GM19193 (cell line): ENCODE data around the gene SFRP4.

Experiments used
- POLR2A ChIP-seq: IDR thresholded peaks from 4 replicates; pipeline ENCODE4 v1.6.1; 2011; ENCODE audit not compliant: insufficient read depth, insufficient read length; ENCODE audit errors: extremely low read depth

SFRP4 gene

DNA sequence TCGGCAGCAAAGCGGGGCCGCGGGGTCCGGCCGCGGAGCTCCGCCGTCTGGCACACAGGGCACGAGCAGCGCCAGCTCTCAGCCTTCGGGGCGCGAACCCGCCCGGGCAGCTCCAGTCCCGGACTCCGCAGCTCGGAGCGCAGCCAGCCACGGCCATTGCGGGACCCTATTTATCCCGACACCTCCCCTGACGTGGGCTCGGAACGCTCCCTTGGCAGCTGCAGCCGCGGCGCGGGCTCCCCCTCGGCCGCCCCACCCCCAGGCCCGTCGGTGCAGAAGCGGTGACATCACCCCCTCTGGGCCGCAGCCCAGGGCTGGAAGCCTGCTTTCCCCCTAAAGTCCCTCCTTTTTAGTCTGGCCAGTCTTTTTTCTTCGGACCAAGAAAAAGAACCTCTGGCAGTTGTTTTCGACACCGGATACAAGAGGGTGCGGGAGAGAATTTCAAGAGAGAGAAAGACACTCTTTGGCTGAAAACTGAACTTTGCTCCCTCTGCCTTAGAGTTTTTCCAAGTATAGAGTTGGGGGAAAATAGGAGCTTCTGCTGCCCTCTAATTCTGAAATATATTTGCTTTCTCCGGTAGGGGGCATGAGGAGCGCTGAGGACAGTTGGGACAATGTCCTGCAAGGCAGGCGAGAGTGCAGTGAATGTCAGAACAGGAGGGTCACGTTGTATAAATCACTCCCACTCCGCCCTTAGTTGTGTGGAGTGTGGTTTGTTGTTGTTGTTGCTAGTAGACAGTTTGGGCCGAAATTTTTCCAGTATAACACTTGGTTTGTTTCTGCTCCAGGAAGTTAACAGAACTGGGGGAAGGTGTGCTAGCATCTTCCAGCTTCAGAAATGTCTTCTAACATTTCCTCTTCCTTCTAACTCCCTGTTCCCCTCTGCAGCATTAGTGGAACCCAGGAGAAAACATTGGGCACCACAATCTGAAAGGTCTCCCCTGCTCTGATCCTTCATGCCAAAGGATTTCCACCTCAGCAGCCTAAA, at the start of gene SFRP4:
Gene SFRP4 (minus strand): TSS at position 145 of the 988 bp plus-strand sequence. CDS start 280 bp downstream, outside the sequence.
- no peak for TF ChIP-seq POLR2A

DNA sequence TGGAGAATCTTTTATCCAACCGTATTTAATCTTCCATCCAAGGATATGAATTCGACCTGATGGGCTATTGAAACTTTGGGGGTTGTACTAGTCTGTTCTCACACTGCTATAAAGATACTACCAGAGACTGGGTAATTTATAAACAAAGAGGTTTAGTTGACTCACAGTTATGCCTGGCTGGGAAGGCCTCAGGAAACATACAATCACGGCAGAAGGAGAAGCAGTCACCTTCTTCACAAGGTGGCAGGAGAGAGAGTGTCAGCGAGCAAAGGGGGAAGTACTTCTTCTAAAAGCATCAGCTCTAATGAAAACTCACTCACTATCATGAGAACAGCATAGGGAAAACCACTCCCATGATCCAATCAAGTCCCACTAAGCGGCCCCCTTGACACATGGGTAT, 47.6 kb upstream of the SFRP4 start:
- no peak for TF ChIP-seq POLR2A

DNA sequence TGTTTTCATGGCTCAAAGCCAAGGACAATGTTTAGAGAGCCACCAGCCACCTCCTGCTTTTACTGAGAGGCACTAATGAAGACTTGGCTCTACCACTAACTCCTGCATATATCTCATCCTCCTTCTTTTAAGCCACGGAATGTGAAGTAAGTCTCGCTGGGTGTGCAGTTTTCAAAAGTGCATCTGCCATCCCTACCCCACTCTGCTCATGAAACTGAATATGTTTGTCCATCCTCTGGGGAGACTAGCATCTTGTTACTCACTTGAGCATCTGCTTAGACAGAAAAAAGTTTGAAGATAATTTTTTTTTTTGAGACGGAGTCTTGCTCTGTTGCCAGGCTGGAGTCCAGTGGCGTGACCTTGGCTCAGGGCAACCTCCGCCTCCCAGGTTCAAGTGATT, 44.6 kb upstream of the SFRP4 start:
- no peak for TF ChIP-seq POLR2A

DNA sequence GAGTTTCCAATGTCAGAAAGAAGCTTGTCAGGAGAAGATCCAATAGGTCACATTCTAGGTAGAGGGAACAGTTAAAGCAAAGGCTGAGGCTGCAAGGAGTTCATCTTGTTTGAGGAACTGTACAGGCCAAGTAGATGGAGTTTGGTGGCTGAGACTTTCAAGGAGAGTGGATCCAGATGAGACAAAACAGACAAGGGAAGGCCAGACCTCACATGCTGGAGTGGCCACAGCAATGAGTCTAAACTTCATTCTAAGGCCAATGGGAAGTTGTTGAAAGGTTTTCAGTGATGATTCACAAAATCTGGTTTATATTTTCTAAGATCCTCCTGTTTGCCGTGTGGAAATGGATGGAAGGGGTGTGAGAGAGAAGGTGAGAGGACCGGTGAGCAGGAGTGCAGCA, 43.9 kb upstream of the SFRP4 start:
- TF ChIP-seq POLR2A: no peak

DNA sequence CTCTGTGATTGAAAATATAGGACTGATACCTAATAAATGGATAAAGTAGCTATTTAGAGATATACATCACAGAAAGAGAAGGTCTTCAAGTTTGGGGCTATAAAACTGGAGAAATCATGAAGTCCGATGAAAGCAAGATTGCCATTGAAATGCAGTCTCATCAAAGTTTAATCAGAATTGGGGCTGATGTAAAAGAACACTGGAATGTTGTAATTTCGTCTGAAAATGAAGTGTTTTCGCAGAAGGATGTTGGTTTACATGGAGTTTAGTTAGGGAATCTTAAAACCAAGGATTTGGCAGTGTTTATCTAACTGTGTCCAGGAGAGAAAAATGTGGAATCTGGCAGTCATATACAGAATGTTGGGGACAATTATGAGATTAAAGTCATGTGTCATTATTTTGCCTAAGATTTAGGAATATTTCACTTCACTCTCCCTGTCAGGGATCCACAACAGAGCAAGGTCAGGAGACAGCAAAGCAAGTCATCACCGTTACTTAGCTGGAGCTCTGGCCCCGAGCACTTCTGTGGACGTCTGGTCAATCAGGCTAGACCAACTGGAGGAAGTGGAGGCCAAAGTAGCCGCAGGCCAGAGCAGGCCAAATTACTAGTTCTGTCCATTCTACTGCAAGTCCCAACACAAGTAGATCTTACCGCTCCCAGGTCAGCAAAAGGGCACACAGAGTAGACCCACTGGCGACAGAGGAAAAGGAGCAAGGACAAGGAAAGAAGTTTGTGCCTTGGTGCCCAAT, 40.8 kb upstream of the SFRP4 start:
- TF ChIP-seq POLR2A: no peak

DNA sequence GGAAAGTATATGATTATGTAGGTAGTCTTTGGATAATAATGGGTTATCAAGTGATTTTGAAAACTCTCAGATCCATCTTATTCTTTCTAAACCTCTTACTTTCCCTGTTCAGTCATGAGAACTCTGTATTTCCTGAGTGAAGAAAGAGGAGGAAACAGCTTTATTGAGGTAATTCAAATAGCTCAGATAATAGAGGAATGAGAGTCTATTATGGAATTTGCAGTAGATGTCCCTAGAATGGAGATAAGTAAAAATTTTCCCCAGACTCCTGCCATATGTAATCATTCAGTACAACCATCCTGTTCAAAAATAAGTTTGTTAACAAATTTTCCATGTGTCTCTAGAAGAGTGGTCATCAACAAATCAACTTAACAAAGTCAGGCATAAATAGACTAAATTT, 40.2 kb upstream of the SFRP4 start:
- no peak for TF ChIP-seq POLR2A

DNA sequence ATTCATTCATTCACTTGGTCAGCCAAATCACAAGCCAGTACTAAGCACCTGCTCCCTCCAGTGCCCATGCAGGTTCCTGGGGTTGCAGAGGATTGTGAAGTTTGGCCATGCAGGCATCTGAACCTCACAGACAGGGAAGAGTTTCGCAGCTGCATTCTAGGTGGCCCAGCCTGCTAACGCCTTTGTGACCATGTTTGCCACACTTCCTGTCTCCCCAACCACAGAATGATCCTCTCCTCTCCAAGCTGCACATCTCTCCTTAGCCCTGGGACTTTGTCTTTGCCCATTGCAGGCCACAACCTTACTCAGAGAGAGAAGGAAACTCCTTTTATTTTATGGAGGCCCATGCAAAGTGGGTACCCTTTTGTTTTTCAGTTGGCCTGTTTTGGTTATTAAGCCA, 35.6 kb upstream of the SFRP4 start:
- TF ChIP-seq POLR2A: no peak

DNA sequence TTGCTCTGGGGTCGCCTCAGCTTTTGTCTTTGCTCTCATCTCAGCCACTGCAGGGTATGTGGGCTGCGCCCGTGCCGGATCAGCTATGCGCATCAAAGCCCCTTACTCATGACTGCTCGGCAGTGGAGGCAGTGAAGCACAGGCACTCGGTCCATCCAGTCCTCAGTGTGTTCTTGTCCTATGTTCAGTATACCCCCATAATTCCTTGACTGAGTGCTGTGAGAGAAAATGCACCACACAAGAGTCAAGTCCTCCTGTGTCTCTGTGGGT, 31.3 kb upstream of the SFRP4 start:
- TF ChIP-seq POLR2A: no peak

DNA sequence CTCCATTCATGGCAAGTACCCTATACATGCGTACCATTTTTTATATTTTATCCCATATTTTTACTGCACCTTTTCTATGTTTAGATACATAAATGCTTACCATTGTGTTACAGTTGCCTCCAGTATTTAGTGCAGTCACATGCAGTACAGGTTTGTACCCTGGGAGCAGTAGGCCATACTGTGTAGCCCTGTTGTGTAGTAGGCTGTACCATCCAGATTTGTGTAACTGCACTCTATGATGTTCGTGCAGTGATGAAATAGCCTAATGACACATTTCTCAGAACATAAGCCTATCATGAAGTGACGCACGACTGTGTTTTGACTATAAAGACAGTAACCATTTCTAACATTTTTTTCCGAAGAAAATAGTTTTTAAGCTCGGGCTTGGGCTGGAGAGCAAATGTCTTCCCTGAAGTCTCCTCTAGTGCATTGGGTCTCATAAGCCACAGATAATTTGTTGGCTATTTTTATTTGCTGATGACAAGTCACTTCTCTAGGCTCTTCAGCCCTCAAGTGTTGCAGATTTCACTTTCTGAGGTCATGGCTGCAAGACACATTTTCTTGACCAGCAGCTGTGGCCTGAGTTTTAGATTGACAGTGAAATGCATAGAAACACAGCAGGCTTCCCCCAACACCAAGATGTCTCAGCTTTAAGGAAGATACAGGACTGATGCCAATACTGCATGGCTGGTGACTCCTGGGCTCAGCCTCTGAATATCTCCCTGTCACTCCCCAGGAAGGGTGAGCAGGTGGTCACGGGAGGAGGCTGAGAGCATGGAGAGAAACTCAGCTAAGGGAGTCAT, 30.7 kb upstream of the SFRP4 start:
- TF ChIP-seq POLR2A: no peak

DNA sequence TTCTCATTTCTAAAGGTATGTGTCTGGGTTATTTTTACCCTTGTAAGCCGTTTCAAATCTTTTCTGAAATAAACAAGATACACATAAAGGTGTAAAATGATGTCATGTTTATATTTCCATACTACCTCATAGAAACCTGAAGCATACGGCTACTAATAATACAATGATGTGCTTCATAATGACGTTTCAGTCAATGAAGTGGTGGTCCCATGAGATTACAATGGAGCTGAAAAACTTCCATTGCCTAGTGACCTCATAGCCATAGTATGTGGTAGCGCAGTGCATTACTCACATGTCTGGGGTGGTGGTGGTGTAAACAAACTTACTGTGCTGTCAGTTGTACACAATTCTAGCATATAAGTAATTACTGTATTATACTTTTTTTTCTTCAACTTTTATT, 28.7 kb upstream of the SFRP4 start:
- TF ChIP-seq POLR2A: no peak

DNA sequence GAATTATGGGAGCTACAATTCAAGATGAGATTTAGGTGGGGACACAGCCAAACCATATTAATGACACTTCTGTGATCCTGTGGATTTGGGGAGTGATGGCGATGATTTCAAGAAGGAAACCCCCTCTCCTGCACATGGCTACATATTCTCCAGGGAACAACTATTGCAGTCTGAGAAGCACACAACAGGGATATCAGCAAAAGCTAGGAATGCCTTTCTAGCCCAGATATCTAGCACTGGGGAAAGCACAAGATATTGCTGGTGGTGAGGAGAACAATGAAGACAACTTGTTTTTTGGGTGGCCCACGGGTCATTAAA, 28.1 kb upstream of the SFRP4 start:
- no peak for TF ChIP-seq POLR2A

DNA sequence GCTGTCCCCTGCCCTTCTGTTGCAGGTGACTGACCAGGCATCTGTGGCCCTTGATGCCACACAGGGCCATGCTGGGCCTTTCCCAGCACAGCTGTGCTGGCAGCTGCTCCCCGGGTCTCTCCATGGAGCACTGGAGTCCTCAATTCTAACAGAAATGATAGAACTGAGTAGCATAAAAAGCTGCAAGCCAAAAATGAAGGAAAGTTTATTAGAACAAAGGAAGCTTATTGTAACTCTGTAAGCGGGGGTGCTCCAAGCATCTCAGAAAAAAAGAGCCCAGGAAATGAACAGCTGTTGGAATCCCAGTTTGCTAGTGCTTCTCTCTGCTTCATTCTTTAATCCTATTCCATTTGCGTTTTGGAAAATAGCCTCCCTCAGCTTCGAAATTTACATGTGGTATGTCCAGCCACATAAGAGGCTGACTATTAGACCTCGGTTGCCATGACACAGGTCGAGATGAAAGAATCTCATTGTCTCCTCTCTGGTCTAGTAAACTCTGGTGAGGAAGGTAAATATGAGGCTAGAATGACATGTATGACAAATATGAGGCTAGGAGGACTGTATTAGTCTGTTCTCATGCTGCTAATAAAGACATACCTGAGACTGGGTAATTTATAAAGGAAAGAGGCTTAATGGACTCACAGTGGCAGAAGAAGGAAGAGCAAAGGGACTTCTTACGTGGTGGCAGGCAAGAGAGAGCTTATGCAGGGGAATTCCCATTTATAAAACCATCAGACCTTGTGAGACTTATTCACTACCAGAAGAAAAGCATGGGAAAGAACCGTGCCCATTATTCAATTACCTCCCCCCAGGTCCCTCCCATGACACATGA, 27.5 kb upstream of the SFRP4 start:
- no peak for TF ChIP-seq POLR2A

DNA sequence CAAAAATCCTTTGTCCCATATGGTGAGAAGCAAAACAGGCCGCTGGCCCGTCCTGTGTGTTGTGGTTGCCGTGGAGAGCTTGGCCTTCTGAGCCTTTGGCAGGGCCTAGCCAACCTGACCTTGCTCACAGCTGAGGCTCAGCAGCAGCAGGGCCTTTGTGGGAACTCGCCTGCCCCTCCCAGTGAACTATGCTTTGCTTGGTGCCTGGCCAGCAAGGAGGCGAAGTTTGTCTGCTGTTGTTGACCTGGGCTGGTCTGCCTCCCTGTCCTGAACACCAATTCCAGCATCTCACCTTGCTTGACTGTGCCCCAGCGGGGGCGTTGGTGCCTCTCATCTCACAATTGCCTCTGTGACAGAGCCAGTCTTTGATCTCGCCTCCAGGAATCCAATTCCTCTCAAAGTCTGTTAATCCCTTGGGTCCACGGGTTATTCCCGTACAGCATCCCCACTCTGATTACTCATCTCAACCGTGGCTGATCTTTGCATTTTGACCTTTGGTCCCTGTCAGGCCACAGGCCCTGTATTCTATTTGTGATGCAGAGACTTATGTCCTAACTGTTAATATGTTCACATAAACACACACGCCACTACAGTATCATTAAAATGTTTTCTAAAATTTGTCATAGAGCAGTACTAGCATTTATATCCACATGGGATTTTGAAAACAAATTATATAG, 26.5 kb upstream of the SFRP4 start:
- peak; percentile 33 for TF ChIP-seq POLR2A

DNA sequence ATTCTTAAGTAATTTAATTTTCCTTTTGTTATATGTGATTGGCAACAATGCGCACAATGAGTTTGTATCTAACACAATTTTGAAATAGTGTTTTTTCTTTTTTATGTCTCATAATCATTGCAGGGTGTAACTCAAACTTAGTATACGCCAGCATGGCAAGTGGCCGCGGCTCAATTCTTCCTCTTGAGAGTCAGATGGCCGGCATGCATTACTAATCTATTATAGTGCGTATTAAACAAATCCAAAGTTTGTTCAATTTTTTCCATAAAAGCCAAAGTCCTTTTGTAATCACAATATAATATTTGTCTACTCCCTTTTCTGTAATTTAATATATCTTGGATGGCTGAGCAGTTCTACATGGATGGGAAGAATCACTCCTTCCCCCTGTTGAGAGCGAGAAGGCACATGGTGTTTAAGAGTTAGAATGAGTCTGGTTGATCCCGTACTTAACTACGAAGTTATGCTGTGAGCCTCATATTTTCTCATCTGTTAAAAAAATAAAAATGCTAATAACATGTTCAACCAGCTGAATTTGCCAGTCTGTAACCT, 16.5 kb upstream of the SFRP4 start:
- no peak for TF ChIP-seq POLR2A
